AG04449 (cell line): ENCODE data around the gene MMP12.

Source experiments
- CTCF ChIA-PET: fragments of 350-600 bp; formaldehyde crosslinking; extraction: SDS; loops from one replicate; lab custom pipeline; 2021; ENCODE audit warnings: antibody characterized with exemption; lab: Yijun Ruan, JAX
- POLR2A ChIA-PET: fragments of 400-600, 350-600 bp; formaldehyde crosslinking; extraction: SDS; loops from one replicate; lab custom pipeline; 2020; ENCODE audit warnings: antibody characterized with exemption, inconsistent platforms; lab: Yijun Ruan, JAX
- DNase-seq: peaks from one replicate; pipeline ENCODE4 v3.0.0-alpha.2; 2010; ENCODE audit warnings: low read depth, low spot score
- H3K4me3 ChIP-seq: 2 replicates; pipeline ENCODE4 v1.5.1; 2011; ENCODE audit warnings: low read depth, mild to moderate bottlenecking, control low read depth, low read length
- TF ChIP-seq, protein P1 (sequence below): IDR thresholded peaks from one replicate; pipeline ENCODE4 v1.5.1; 2011; ENCODE audit warnings: mild to moderate bottlenecking, moderate library complexity, low read length, control low read depth, inconsistent platforms; ENCODE audit not compliant: insufficient read depth; ENCODE audit errors: missing control alignments

The MMP12 gene

DNA sequence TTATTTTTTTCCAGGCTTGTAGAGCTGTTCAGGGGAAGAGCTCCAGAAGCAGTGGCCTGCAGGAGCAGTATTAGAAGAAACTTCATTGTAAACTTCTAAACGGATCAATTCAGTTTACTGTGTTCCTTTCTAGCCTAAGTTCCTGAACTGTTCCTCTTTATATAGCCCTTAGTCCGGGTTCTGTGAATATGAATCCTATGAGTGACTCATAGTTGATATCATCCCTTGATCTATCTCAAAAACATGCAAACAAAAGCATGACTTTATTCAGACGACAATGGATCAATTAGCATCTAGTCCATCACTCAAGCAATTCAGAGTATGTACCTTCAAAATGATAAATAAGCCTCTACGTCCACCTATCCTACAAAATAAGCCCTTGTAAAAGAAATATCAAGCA is at the start of gene MMP12:
TSS of gene MMP12 (minus strand) at position 131 of the 400 bp plus-strand sequence. CDS start at position 86, 45 bp downstream.
- no peak within 1 kb of the TSS for H3K4me3 ChIP-seq
- POLR2A ChIA-PET = no interaction called here
- CTCF ChIA-PET = interaction anchor here (0.9 to 1.6 kb wide), 2 partner anchors 17 to 40 kb away, joined by 3 to 4 read pairs; no protein-coding TSS in a partner anchor
- TF ChIP-seq, protein P1, sequence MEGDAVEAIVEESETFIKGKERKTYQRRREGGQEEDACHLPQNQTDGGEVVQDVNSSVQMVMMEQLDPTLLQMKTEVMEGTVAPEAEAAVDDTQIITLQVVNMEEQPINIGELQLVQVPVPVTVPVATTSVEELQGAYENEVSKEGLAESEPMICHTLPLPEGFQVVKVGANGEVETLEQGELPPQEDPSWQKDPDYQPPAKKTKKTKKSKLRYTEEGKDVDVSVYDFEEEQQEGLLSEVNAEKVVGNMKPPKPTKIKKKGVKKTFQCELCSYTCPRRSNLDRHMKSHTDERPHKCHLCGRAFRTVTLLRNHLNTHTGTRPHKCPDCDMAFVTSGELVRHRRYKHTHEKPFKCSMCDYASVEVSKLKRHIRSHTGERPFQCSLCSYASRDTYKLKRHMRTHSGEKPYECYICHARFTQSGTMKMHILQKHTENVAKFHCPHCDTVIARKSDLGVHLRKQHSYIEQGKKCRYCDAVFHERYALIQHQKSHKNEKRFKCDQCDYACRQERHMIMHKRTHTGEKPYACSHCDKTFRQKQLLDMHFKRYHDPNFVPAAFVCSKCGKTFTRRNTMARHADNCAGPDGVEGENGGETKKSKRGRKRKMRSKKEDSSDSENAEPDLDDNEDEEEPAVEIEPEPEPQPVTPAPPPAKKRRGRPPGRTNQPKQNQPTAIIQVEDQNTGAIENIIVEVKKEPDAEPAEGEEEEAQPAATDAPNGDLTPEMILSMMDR = no peak
- no peak for DNase-seq

- TF ChIP-seq, protein P1 = no peak
- H3K4me3 ChIP-seq = no peak overlapping the region
- ChIA-PET POLR2A (no interaction called here), CTCF (interaction anchor here (0.7 to 3.5 kb wide), 4 partner anchors 11 to 189 kb away, joined by 3 to 25 read pairs (median 4); no protein-coding TSS in a partner anchor)
- DNase-seq = no peak
Measured at GRCh38 chr11:102921587-102922220, 46.9 kb upstream of the MMP12 start.

- no peak overlapping the region for H3K4me3 ChIP-seq
- POLR2A ChIA-PET = no interaction called here
- DNase-seq = no peak
- CTCF ChIA-PET = interaction anchor here (0.7 to 3.5 kb wide), 7 partner anchors 8 to 135 kb away, joined by 3 to 25 read pairs (median 3); no protein-coding TSS in a partner anchor
- TF ChIP-seq, protein P1 = no peak
Measured at GRCh38 chr11:102920118-102920684, 45.4 kb upstream of the MMP12 start.

DNA sequence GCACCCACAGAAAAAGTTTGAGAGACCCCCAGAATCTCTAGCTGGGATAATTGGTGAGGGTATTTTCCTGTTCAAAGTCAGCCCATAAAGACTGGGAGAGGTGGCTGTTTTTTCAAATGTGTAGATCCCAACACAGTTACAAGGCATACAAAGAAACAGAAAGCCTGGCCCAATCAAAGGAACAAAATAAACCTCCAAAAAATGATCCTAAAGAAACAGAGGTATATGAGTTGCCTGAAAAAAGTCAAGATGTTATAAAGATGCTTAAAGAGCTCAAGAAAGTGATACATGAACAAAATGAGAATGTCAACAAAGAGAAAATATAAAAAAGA is 40.2 kb upstream of the MMP12 start:
- ChIA-PET CTCF (interaction anchor here (0.6 to 6.5 kb wide), 57 partner anchors 8 to 230 kb away, joined by 3 to 102 read pairs (median 5); partner anchors contain the start of genes DYNC2H1, MMP12 and MMP3), POLR2A (no interaction called here)
- TF ChIP-seq, protein P1 = no peak
- no peak for DNase-seq
- H3K4me3 ChIP-seq = no peak overlapping the region

DNA sequence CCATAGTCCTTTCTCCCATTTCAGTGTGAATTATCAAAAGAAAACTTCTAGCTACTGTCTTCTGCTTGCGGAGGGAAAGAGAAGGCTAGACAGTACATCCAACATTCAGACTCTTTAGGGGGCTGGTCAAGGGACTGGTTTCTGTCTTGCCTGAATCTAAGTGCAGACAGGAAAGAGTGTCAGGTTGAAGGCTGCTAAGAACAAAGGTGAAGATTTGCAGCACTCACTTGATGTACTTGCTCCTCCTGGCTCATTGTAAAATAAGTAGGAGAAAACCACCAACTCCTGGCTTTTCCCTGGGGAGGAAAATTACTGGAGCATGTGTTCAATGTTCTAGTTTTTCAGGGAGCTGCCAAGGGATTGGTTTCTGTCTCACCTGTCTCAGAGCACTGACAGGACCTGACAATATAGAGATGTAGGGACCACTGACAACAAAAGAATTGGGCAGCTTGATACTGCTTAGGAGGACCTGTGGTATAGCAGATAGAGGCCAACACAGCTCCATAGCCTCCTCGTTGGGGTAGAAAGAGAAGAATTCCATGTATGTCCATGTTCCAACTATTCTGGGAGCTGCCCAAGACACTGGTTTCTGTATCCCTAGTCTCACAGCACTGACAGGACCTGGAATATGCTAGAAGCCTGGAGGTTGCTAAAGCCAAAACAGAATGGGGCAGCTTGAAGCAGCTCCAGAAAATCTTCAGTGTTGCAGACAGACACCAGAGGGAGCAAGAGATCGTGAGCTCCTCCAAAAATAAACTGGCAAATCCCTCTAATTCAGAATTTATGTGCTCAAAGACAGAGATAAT is 39.7 kb upstream of the MMP12 start:
- TF ChIP-seq, protein P1 = peak; percentile 68
- DNase-seq = no peak
- H3K4me3 ChIP-seq = no peak overlapping the region
- CTCF ChIA-PET = interaction anchor here (0.7 to 6.5 kb wide), 57 partner anchors 9 to 230 kb away, joined by 3 to 102 read pairs (median 5); partner anchors contain the start of genes DYNC2H1, MMP12 and MMP3
- POLR2A ChIA-PET = no interaction called here
